IMR-90 (cell line): ENCODE data around the gene CMSS1. TPM values are rescaled to one million over a fixed set of nuclear protein-coding genes. Genes with fewer than 3 reads are reported as not detected.
A peak's percentile ranks its signal among the peaks of the same experiment; 100 is the strongest.

ENCODE experiments used
- ATAC-seq: fragments of 200-7000 bp; cut with Tn5 transposase; 2 replicates; pipeline ENCODE4 v1.9.1; 2020; ENCODE audit warnings: low read depth, mild to moderate bottlenecking, moderate library complexity
- BruUV-seq: library from RNA; stranded (reverse); fragments of 400-500 nt; replicated peaks from 2 replicates; lab custom pipeline; 2021; lab: Mats Ljungman, UMichigan
- CTCF ChIA-PET: fragments of 300-600 bp; formaldehyde crosslinking; extraction: SDS; loops from one replicate; lab custom pipeline; 2021; ENCODE audit warnings: antibody characterized with exemption; lab: Yijun Ruan, JAX
- POLR2A ChIA-PET: fragments of 300-600 bp; sonication (Branson Sonifier 250); formaldehyde crosslinking; loops from one replicate; lab custom pipeline; 2022; ENCODE audit warnings: antibody characterized with exemption; ENCODE audit not compliant: unreplicated experiment; lab: Charles Lee
- DNase-seq: peaks from one replicate; pipeline ENCODE4 v3.0.0; 2013
- H2AFZ ChIP-seq: replicated peaks from 2 replicates; pipeline ENCODE3; 2013; ENCODE audit warnings: low read length, mild to moderate bottlenecking; ENCODE audit not compliant: poor library complexity
- H2AK5ac ChIP-seq: 2 replicates; pipeline ENCODE4 v1.6.1; 2013; ENCODE audit warnings: low read depth, low read length, inconsistent platforms
- H2AK9ac ChIP-seq: replicated peaks from 2 replicates; pipeline ENCODE3; 2013; ENCODE audit warnings: mild to moderate bottlenecking, low read depth, low read length, moderate library complexity; ENCODE audit not compliant: poor library complexity
- H2BK120ac ChIP-seq: 2 replicates; pipeline ENCODE4 v1.6.1; 2013; ENCODE audit warnings: low read depth, low read length, inconsistent platforms
- H2BK15ac ChIP-seq: 3 replicates; pipeline ENCODE4 v1.6.1; 2013; ENCODE audit warnings: low read depth, low read length, inconsistent platforms
- H2BK20ac ChIP-seq: 2 replicates; pipeline ENCODE4 v1.6.1; 2013; ENCODE audit warnings: low read depth, mild to moderate bottlenecking, inconsistent platforms, low read length, moderate library complexity
- H2BK5ac ChIP-seq: 2 replicates; pipeline ENCODE4 v1.6.1; 2013; ENCODE audit warnings: mild to moderate bottlenecking, low read depth, low read length, inconsistent platforms; ENCODE audit not compliant: poor library complexity, severe bottlenecking
- H3K14ac ChIP-seq: replicated peaks from 2 replicates; pipeline ENCODE4 v1.6.1; 2013; ENCODE audit warnings: low read depth, low read length, inconsistent platforms
- H3K18ac ChIP-seq: 2 replicates; pipeline ENCODE4 v1.6.1; 2013; ENCODE audit warnings: low read depth, low read length, control low read depth
- H3K23ac ChIP-seq: 2 replicates; pipeline ENCODE4 v1.6.1; 2013; ENCODE audit warnings: low read depth, low read length, inconsistent platforms
- H3K27ac ChIP-seq: 2 replicates; pipeline ENCODE4 v1.5.1; 2013; ENCODE audit warnings: mild to moderate bottlenecking, control low read depth, low read length; ENCODE audit not compliant: insufficient read depth
- H3K27me3 ChIP-seq: 2 replicates; pipeline ENCODE4 v1.6.1; 2013; ENCODE audit warnings: low read length; ENCODE audit not compliant: control insufficient read depth, insufficient read depth
- H3K36me3 ChIP-seq: 2 replicates; pipeline ENCODE4 v1.6.1; 2013; ENCODE audit warnings: low read length, mixed read lengths; ENCODE audit not compliant: control insufficient read depth, insufficient read depth
- H3K4ac ChIP-seq: 2 replicates; pipeline ENCODE4 v1.6.1; 2013; ENCODE audit warnings: low read depth, low read length, inconsistent platforms
- H3K4me1 ChIP-seq: 2 replicates; pipeline ENCODE4 v1.6.1; 2013; ENCODE audit warnings: low read length, mixed read lengths; ENCODE audit not compliant: control insufficient read depth, insufficient read depth
- H3K4me2 ChIP-seq: 2 replicates; pipeline ENCODE4 v1.6.1; 2013; ENCODE audit warnings: low read depth, mild to moderate bottlenecking, control low read depth, low read length, moderate library complexity
- H3K4me3 ChIP-seq: 2 replicates; pipeline ENCODE4 v1.5.1; 2013; ENCODE audit warnings: low read depth, mild to moderate bottlenecking, control low read depth, low read length, moderate library complexity; ENCODE audit not compliant: insufficient read depth
- H3K56ac ChIP-seq: 2 replicates; pipeline ENCODE4 v1.6.1; 2013; ENCODE audit warnings: low read length, inconsistent platforms; ENCODE audit not compliant: insufficient read depth; ENCODE audit errors: extremely low read depth
- H3K79me1 ChIP-seq, 2 experiments: 2 replicates each; pipeline ENCODE4 v1.6.1; 2013; ENCODE audit warnings: low read length in 2 of 2, inconsistent platforms in 1 of 2, low read depth in 1 of 2
- H3K9ac ChIP-seq: 2 replicates; pipeline ENCODE4 v1.6.1; 2013; ENCODE audit warnings: low read depth, low read length, control low read depth
- H3K9me1 ChIP-seq: 2 replicates; pipeline ENCODE4 v1.6.1; 2013; ENCODE audit warnings: low read length, inconsistent platforms; ENCODE audit not compliant: insufficient read depth
- H3K9me3 ChIP-seq: 2 replicates; pipeline ENCODE4 v1.6.1; 2013; ENCODE audit warnings: low read length; ENCODE audit not compliant: control insufficient read depth, insufficient read depth
- H4K20me1 ChIP-seq: 2 replicates; pipeline ENCODE4 v1.6.1; 2013; ENCODE audit warnings: low read length, inconsistent platforms; ENCODE audit not compliant: insufficient read depth
- H4K5ac ChIP-seq: 2 replicates; pipeline ENCODE4 v1.6.1; 2013; ENCODE audit warnings: mild to moderate bottlenecking, low read depth, low read length, control low read depth
- H4K8ac ChIP-seq, 2 experiments: 2 replicates each; pipeline ENCODE4 v1.6.1; 2013; ENCODE audit warnings: low read depth in 2 of 2, low read length in 2 of 2, control low read depth in 1 of 2, inconsistent platforms in 1 of 2
- H4K91ac ChIP-seq: 2 replicates; pipeline ENCODE4 v1.6.1; 2013; ENCODE audit warnings: low read depth, low read length, inconsistent platforms; ENCODE audit not compliant: insufficient read depth
- CHD1 ChIP-seq: IDR thresholded peaks from 2 replicates; pipeline ENCODE4 v1.6.1; 2012; ENCODE audit warnings: low read depth, low read length, improper control_type of control experiment
- MAFK ChIP-seq: IDR thresholded peaks from 2 replicates; pipeline ENCODE4 v1.6.1; 2012; ENCODE audit warnings: low read depth, low read length, improper control_type of control experiment
- NFE2L2 ChIP-seq: fragments of 150-350 bp; IDR thresholded peaks from 2 replicates; pipeline ENCODE4 v1.6.1; 2016; ENCODE audit warnings: low read depth, mild to moderate bottlenecking, low read length
- RAD21 ChIP-seq: IDR thresholded peaks from 2 replicates; pipeline ENCODE4 v1.6.1; 2012; ENCODE audit warnings: low read length, improper control_type of control experiment
- RCOR1 ChIP-seq: IDR thresholded peaks from 2 replicates; pipeline ENCODE4 v1.6.1; 2012; ENCODE audit warnings: mild to moderate bottlenecking, low read length, improper control_type of control experiment; ENCODE audit not compliant: insufficient replicate concordance
- SMC3 ChIP-seq: fragments of 150-350 bp; IDR thresholded peaks from 2 replicates; pipeline ENCODE4 v1.6.1; 2016; ENCODE audit warnings: low read depth, mild to moderate bottlenecking, antibody characterized with exemption, low read length, moderate library complexity
- WGBS, 2 experiments: methylation state at CpG; one replicate each; pipeline versions ENCODE4 v1.1.5 to v1.1.7; 2013; ENCODE audit warnings: missing lambda C conversion rate in 2 of 2; ENCODE audit not compliant: insufficient read length in 1 of 2; ENCODE audit errors: extremely low coverage in 2 of 2; 5-methylcytosine and 5-hydroxymethylcytosine counted together
- dilution Hi-C: fragments of 300-500 bp; cut with HindIII; formaldehyde crosslinking; loops from one replicate; pipeline ENCODE4 v1.14.3; 2018; ENCODE audit warnings: low sequenced_read_pairs; ENCODE audit not compliant: unreplicated experiment
- in situ Hi-C: fragments of 300-500 bp; cut with MboI; formaldehyde crosslinking; loops from 3 replicates; pipeline ENCODE4 v1.14.3; 2019; ENCODE audit warnings: low sequenced_read_pairs, inconsistent platforms, mixed read lengths
- intact Hi-C: fragments of 100-400 bp; cut with micrococcal nuclease; formaldehyde crosslinking; loops from 2 replicates; pipeline ENCODE4 v1.10.0; 2022
- polyA plus RNA-seq, 3 experiments: library from polyadenylated mRNA; depleted of rRNA; stranded (reverse); fragments of >200 nt; gene quantifications; 2 replicates each; pipeline ENCODE4 v1.2.3, GENCODE V29; 2012; ENCODE audit warnings: low replicate concordance in 1 of 3
- total RNA-seq: library from RNA; depleted of rRNA; stranded (reverse); fragments of >200 nt; gene quantifications from 2 replicates; pipeline ENCODE4 v1.2.3, GENCODE V29; 2012

The CMSS1 gene
- total and polyA plus RNA-seq, 2 of the 4 experiments (the other 2 are of a cell fraction) = 12.5 to 13.6 TPM

DNA sequence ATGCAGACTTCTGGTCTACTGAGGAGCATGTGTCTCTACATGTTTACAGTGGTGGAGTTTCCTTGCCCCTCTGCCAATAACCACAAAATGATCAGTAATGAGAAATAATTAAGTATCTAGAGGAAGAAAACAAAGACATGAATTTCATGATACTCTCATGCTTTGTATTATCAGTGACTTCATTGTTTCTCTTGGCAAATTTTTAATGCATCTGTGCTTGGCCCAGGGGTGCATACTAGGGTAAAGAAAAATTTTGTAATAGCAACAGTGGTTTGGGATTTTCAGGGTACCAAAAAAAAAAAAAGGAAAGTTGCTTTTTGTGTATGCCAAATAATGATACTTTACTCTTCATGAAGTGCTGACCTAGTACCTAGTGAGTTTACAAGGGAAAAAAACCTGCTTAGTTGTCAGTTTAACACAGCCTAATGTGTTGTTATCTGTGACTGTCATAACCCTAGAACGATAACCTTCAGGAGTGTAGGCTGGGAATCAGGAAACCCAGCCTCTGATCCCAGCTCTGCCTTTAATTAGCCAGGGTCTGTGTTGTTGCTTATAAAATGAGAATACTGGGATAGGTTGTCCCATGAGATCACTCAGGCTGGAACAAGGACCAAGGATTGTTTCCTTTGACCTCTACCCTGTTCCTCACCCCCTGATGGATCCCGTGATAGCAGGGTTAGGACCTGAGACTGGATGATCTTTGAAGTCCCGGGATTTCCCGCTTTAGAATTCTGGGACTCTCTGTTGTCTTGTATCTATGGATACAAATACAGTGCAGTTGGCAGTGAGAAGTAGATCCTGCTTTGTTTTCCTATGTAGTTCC, 117.5 kb downstream of the CMSS1 start:
- Histone ChIP-seq H3K18ac (no peak overlapping the region), H2BK5ac (no peak overlapping the region), H3K56ac (no peak overlapping the region), H4K91ac (no peak overlapping the region), H4K20me1 (no peaks in the 10 kb centered on the region), H3K27ac (no peak overlapping the region), H2AFZ (no peak overlapping the region), H2BK20ac (0 out of 2 replicates have a peak overlapping the region, but pooled peaks have one; percentile 47), H3K36me3 (no peaks in the 10 kb centered on the region), H2AK5ac (peak overlapping the region; percentile 20; the same call in 1 of the 2 replicates), H3K9ac (no peak overlapping the region), H3K23ac (0 out of 2 replicates have a peak overlapping the region, but pooled peaks have one; percentile 2), H2BK120ac (peak overlapping the region; percentile 50), H4K8ac (peak overlapping the region in 1 of 2 experiments; percentile 27; a peak in 1 of 4 replicates), H3K14ac (0 out of 2 replicates have a peak overlapping the region, but pooled peaks have one; percentile 1), H3K4me1 (peaks cover 12% of the 10 kb centered on the region), H3K27me3 (no peaks in the 10 kb centered on the region), H3K4ac (peak overlapping the region; percentile 34; the same call in 1 of the 2 replicates), H3K9me3 (no peaks in the 10 kb centered on the region), H3K4me2 (no peak overlapping the region), H3K9me1 (peaks cover 5% of the 10 kb centered on the region; the same call in 1 of the 2 replicates), H3K4me3 (no peak overlapping the region), H4K5ac (peak overlapping the region; percentile 72; the same call in 1 of the 2 replicates), H2AK9ac (no peak overlapping the region), H3K79me1 (peaks cover 5 to 13% of the 10 kb centered on the region in 2 experiments; a peak in 3 of 4 replicates), H2BK15ac (no peak overlapping the region)
- no TSS peak for BruUV-seq
- in situ Hi-C loops (no loop called here), intact Hi-C loops (loop anchor here (5.0 kb wide), 1 partner anchor 58 kb away; no protein-coding TSS in a partner anchor), dilution Hi-C loops (no loop called here)
- 60% methylated on average over 1 of the region's 4 CpGs; no CpG with 5 or more reads in 1 of the 2 experiments for whole genome bisulfite sequencing, 2 experiments
- DNase-seq = no peak
- ATAC-seq = no peak
- POLR2A ChIA-PET = no interaction called here
- CTCF ChIA-PET = no interaction called here
- no peak for TF ChIP-seq RAD21
- no peak for TF ChIP-seq NFE2L2
- no peak for TF ChIP-seq SMC3
- no peak for TF ChIP-seq RCOR1
- TF ChIP-seq CHD1 = no peak
- TF ChIP-seq MAFK = no peak
